ENCODE data around the gene CARNS1. TPM values are rescaled to one million over a fixed set of nuclear protein-coding genes. Genes with fewer than 3 reads are reported as not detected.

Gene CARNS1
- polyA plus RNA-seq, 1 of the 3 experiments (the other 2 are of a cell fraction): 0.23 TPM

- Histone ChIP-seq H3K4me2 (no peak overlapping the region), H3K27me3 (ENCODE audit: insufficient read depth) (no peaks in the 10 kb centered on the region), H3K9me2 (no peaks in the 10 kb centered on the region), H4K20me1 (ENCODE audit: insufficient read depth) (no peaks in the 10 kb centered on the region), H3F3A (replicated peaks; ENCODE audit: insufficient read depth) (no peaks in the 10 kb centered on the region), H3K9ac (no peak overlapping the region), H2AFZ (ENCODE audit: low read depth) (no peak overlapping the region), H3K36me3 (replicated peaks in 1 of 2; ENCODE audit: control insufficient read depth in 1 of 2, insufficient read depth in 2 of 2, low read length in 1 of 2) (peaks cover 0 to 12% of the 10 kb centered on the region in 2 experiments), H3K27ac (ENCODE audit: low read depth in 2 of 2, low read length in 1 of 2) (no peak overlapping the region), H3K4me3 (ENCODE audit: low read depth in 2 of 2, low read length in 1 of 2) (no peak overlapping the region), H3K79me2 (ENCODE audit: insufficient read depth) (peaks cover 12% of the 10 kb centered on the region; the same call in 1 of the 2 replicates), H3K9me3 (no peaks in the 10 kb centered on the region), H3K4me1 (ENCODE audit: control insufficient read depth in 1 of 2, insufficient read depth in 2 of 2, low read depth in 1 of 2, low read length in 1 of 2) (peaks cover 4 to 11% of the 10 kb centered on the region in 2 experiments; a peak in 3 of 4 replicates)
- 82% methylated on average over 5 of the region's 5 CpGs for WGBS (ENCODE audit: low lambda C conversion rate)
- CTCF ChIA-PET: interaction anchor here (0.8 to 0.9 kb wide), 2 partner anchors 56 to 63 kb away, joined by 3 read pairs; no protein-coding TSS in a partner anchor
- DNase-seq: no peak
- TF ChIP-seq YY1 (IDR thresholded peaks at IDR 0.05; ENCODE audit: low read depth) (no peak), TCF12 (IDR thresholded peaks at IDR 0.05) (no peak), RAD21 (IDR thresholded peaks at IDR 0.05; ENCODE audit: low read length) (no peak), NFIC (IDR thresholded peaks at IDR 0.05; ENCODE audit: borderline replicate concordance) (no peak)
- POLR2A ChIA-PET: no interaction called here
These were observed 30.0 kb downstream of the CARNS1 start for GRCh38 chr11:67445515-67445914.

DNA sequence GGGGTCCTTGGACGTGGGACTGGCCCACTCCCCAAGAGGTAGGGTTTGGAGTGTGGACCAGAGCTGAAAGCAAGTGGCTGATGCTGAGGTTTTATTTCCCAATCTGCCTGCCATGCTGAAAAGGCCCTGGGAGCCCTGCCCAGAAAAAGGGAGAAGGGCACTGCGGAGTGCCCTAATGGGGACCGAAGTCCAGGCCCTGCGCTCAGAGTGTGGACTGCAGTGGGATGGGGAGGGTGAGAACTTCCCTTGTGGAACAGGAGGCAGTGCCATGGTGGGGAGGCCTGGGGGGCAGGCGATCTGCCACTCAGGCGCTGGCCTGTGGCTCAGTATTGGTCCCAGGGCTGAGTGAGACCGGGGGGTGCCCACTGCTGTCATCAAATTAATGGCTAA, 32.7 kb downstream of the CARNS1 start:
- Histone ChIP-seq H3K79me2 (ENCODE audit: insufficient read depth) (0 out of 2 replicates have a peak, but pooled peaks cover under 1% of the 10 kb centered on the region), H3K4me3 (ENCODE audit: low read depth in 2 of 2, low read length in 1 of 2) (no peak overlapping the region), H3K4me2 (no peak overlapping the region), H3K9me2 (no peaks in the 10 kb centered on the region), H3F3A (replicated peaks; ENCODE audit: insufficient read depth) (no peaks in the 10 kb centered on the region), H3K36me3 (replicated peaks in 1 of 2; ENCODE audit: control insufficient read depth in 1 of 2, insufficient read depth in 2 of 2, low read length in 1 of 2) (no peaks in the 10 kb centered on the region), H2AFZ (ENCODE audit: low read depth) (no peak overlapping the region), H3K4me1 (ENCODE audit: control insufficient read depth in 1 of 2, insufficient read depth in 2 of 2, low read depth in 1 of 2, low read length in 1 of 2) (peaks cover 0 to 4% of the 10 kb centered on the region in 2 experiments; a peak in 2 of 4 replicates), H3K9ac (no peak overlapping the region), H3K27me3 (ENCODE audit: insufficient read depth) (no peaks in the 10 kb centered on the region), H4K20me1 (ENCODE audit: insufficient read depth) (no peaks in the 10 kb centered on the region), H3K27ac (ENCODE audit: low read depth in 2 of 2, low read length in 1 of 2) (no peak overlapping the region), H3K9me3 (no peaks in the 10 kb centered on the region)
- ChIA-PET POLR2A (no interaction called here), CTCF (no interaction called here)
- DNase-seq: no peak
- WGBS (ENCODE audit: low lambda C conversion rate): 93% methylated on average over 6 of the region's 7 CpGs
- TF ChIP-seq, protein P1, sequence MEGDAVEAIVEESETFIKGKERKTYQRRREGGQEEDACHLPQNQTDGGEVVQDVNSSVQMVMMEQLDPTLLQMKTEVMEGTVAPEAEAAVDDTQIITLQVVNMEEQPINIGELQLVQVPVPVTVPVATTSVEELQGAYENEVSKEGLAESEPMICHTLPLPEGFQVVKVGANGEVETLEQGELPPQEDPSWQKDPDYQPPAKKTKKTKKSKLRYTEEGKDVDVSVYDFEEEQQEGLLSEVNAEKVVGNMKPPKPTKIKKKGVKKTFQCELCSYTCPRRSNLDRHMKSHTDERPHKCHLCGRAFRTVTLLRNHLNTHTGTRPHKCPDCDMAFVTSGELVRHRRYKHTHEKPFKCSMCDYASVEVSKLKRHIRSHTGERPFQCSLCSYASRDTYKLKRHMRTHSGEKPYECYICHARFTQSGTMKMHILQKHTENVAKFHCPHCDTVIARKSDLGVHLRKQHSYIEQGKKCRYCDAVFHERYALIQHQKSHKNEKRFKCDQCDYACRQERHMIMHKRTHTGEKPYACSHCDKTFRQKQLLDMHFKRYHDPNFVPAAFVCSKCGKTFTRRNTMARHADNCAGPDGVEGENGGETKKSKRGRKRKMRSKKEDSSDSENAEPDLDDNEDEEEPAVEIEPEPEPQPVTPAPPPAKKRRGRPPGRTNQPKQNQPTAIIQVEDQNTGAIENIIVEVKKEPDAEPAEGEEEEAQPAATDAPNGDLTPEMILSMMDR (IDR thresholded peaks at IDR 0.05): no peak
- no peak for TF ChIP-seq GATA2 (CRISPR knock-in tag; IDR thresholded peaks at IDR 0.05)
- no peak for TF ChIP-seq TAF1 (IDR thresholded peaks at IDR 0.05; ENCODE audit: borderline replicate concordance, low read depth, low read length)
- no peak for TF ChIP-seq CHD2 (IDR thresholded peaks at IDR 0.05; ENCODE audit: low read length, partially characterized antibody)
- no peak for TF ChIP-seq EP300 (IDR thresholded peaks at IDR 0.05; ENCODE audit: borderline replicate concordance in 1 of 2, low read depth in 1 of 2, low read length in 1 of 2)
- TF ChIP-seq, protein P2, sequence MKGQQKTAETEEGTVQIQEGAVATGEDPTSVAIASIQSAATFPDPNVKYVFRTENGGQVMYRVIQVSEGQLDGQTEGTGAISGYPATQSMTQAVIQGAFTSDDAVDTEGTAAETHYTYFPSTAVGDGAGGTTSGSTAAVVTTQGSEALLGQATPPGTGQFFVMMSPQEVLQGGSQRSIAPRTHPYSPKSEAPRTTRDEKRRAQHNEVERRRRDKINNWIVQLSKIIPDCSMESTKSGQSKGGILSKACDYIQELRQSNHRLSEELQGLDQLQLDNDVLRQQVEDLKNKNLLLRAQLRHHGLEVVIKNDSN (IDR thresholded peaks at IDR 0.05; ENCODE audit: borderline replicate concordance, low read depth): no peak
- TF ChIP-seq YY1 (IDR thresholded peaks at IDR 0.05; ENCODE audit: low read depth): no peak
- no peak for TF ChIP-seq MAX (IDR thresholded peaks at IDR 0.05; ENCODE audit: low read depth)
- no peak for TF ChIP-seq ZBTB33 (IDR thresholded peaks at IDR 0.05; ENCODE audit: borderline replicate concordance, low read depth)
- TF ChIP-seq GABPA (IDR thresholded peaks at IDR 0.05; ENCODE audit: low read depth): no peak
- TF ChIP-seq RFX5 (IDR thresholded peaks at IDR 0.05; ENCODE audit: low read length): no peak
- TF ChIP-seq POLR2AphosphoS5 (IDR thresholded peaks at IDR 0.05; ENCODE audit: low read depth, low read length): no peak
- TF ChIP-seq, protein P3, sequence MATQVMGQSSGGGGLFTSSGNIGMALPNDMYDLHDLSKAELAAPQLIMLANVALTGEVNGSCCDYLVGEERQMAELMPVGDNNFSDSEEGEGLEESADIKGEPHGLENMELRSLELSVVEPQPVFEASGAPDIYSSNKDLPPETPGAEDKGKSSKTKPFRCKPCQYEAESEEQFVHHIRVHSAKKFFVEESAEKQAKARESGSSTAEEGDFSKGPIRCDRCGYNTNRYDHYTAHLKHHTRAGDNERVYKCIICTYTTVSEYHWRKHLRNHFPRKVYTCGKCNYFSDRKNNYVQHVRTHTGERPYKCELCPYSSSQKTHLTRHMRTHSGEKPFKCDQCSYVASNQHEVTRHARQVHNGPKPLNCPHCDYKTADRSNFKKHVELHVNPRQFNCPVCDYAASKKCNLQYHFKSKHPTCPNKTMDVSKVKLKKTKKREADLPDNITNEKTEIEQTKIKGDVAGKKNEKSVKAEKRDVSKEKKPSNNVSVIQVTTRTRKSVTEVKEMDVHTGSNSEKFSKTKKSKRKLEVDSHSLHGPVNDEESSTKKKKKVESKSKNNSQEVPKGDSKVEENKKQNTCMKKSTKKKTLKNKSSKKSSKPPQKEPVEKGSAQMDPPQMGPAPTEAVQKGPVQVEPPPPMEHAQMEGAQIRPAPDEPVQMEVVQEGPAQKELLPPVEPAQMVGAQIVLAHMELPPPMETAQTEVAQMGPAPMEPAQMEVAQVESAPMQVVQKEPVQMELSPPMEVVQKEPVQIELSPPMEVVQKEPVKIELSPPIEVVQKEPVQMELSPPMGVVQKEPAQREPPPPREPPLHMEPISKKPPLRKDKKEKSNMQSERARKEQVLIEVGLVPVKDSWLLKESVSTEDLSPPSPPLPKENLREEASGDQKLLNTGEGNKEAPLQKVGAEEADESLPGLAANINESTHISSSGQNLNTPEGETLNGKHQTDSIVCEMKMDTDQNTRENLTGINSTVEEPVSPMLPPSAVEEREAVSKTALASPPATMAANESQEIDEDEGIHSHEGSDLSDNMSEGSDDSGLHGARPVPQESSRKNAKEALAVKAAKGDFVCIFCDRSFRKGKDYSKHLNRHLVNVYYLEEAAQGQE (IDR thresholded peaks at IDR 0.05; ENCODE audit: low read depth, low read length): no peak
